ENCODE measurements around the gene PLA2G4E.

PLA2G4E gene

GRCh38 chr15:41977757-41978383, 43.0 kb downstream of the PLA2G4E start:
- DNase-seq (ENCODE audit: low spot score) = no peak

DNA sequence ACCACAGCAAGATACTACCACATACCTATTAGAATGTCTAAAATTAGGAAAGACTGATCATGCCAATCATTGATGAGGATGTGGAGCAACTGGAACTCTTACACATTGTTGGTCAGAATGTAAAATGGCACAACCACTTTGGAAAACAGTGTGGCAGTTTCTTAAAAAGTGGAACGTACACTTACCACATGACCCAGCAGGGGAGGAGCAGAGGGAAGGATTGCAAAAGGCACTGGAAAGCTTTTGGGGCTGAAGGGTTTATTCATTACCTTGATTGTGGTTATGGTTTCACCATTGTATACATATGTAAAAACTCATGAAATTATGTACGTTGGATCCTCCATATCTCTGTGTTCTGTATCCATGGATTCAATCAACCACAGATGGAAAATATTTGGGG, 45.2 kb downstream of the PLA2G4E start:
- DNase-seq (ENCODE audit: low spot score) = no peak

DNA sequence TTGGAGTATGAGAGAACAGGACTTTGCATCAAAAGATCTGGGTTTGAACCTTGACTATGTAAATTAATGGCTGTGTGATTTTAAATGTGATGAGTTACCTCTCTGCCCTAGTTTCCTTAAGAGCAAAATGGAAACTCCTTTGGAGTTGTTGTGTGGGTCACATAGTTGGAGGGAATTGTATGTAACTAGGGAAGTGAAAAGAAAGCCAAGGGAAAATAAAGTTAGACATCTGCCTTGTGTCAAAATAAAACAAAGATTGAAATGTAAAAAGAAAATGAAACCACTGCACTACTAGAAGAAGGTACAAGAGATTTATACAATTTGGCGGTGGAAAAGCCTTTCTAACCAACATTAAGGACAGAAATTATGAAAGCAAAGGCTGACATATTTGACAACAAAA, 46.8 kb downstream of the PLA2G4E start:
- no peak for DNase-seq (ENCODE audit: low spot score)

DNA sequence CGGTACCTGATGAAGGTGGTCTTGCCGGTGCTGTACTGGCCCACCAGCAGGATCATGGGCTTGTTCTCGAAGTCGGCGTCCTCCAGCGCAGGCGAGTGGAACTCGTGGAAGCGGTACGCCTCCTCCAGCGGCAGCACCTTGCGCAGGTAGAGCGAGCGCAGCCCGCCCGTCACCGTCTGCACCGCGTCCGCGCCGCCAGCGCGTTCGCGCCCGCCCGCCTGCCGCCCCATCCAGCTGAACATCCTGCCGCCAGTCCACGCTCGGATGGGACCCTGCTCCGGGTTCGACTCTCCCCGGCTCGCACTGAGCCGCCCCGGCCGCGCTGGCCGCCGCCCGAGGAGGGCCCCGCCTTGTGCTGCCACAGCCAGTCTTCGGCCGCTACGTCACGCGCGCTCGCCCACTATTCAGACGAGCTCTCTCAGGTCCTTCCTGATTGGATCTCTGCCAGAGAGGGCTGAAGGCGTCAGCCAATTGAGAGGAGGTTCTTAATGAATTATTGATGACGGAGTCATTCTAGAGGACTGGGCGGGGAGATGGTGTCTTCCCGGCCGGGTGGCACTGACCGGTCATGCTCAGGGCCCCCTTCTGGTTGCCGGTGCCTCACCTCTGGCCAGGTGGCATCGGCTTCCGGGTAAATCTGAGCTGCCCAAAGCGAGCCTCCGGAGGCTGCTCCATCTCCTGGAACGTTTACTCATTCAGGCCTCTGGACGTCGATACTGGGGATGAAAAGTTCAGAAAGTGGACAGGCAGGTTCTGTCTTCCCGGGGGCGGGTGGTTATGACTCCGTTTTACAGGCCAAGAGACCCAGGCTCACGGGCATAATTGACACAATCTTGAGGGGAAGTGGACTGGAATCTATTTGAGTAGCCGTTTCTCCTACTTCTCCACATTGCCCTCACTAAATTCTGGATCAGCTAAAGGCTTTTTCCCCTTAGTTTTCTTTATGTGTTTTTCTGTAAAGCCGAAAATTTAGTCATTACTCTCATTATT, 48.3 kb downstream of the PLA2G4E start, which contains the start of gene EHD4:
Gene EHD4 (minus strand): TSS at position 305 of the 990 bp plus-strand sequence. CDS start 63 bp downstream, at position 242.
- peak; percentile 93 for DNase-seq (ENCODE audit: low spot score)

DNA sequence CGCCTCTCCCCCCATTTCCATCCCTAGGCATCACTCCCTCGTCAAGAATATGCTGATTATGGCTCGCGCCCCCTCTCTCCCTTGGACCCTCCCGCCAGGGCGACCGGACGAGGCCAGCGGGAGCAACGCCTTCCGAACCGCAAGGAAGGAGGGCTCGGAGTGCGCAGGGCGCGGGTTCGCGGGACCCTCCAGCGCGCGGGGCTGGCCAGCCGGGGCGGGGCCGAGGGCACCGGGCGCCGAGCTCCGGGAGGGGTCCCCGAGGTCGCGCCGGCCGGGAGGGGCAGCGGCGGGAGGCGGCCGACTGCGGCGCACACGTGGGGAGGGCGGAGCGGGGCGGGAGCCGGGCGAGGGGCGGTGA, 49.0 kb downstream of the PLA2G4E start:
- DNase-seq (ENCODE audit: low spot score) = no peak

DNA sequence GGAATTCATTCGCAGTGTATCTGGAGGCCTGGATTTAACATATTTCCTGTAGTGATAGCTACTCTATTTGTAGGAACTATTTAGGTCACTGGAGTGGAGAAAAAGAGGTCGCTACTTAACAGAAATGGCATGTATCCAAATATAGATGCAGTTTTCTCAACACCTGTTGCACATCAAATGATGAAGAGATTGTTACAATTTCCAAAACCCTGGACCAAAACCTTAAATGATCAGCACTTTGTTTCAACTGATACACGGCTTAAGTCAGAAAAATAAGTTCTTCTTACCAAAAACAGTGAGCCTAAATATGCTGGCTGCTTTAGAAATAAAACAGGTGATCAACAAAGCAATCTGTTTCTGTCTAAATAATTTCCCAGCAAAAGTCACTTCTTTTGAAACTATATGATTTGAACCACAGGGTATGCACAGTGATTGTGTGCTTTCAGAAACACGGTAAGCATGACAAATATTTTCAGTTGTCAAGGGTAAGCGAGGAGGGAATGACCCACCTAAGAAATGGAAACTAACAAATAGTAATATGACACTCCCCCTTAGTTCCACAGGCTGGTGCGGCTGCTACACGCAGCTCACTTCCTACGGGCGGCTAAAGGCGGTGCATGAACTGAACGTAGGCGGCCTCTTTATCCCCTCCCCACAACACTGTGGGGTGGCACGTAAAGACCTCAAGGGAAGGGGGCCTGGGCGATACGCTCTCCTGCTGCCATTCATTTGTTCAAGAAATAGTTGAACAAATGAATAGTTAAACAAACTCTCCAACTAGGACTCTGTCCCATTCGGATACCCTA, 49.5 kb downstream of the PLA2G4E start:
- DNase-seq (ENCODE audit: low spot score) = peak; percentile 63

DNA sequence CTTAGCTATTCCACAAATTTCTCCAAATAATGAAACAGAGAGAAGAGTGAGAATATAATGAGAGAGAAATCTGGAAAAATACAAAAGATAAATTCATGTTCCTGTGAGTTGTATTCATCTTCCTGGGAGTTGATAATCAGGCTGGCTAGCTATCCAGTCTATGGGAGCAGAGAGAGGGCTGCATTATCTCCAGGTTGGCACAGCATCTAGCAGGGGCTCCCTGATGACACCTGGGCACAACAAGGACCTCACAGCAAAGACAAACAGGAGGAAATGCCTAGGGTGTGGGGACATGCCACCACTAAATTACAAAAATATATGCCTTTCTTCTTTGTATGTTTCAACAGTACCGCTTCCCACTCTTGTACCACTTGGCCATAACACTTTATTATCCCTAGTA, 50.4 kb downstream of the PLA2G4E start:
- no peak for DNase-seq (ENCODE audit: low spot score)

- no peak for DNase-seq (ENCODE audit: low spot score)
These were observed 50.9 kb downstream of the PLA2G4E start for GRCh38 chr15:41969851-41970431.

DNA sequence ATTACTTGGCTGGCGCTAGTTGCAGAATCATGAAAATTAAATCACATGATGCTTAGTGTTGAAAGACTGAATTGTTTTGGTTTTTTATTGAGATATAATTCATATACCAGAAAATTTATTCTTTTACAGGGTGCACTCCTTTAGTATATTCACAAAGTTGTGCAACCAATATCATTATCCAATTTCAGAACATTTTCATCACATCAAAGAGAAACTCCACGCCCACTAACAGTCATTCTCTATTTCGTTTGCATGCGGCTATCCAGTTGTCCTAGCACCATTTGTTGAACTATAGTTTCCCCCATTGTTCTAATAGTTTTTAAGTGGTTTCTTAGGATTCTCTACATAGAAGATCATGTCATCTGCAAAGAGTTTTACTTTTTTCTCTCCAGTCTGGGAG, 52.1 kb downstream of the PLA2G4E start:
- DNase-seq (ENCODE audit: low spot score) = no peak

GRCh38 chr15:41967506-41968206, 53.2 kb downstream of the PLA2G4E start:
- no peak for DNase-seq (ENCODE audit: low spot score)

GRCh38 chr15:41966920-41967465, 53.8 kb downstream of the PLA2G4E start:
- DNase-seq (ENCODE audit: low spot score) = no peak

GRCh38 chr15:41966414-41966812, 54.4 kb downstream of the PLA2G4E start:
- DNase-seq (ENCODE audit: low spot score) = no peak

- no peak for DNase-seq (ENCODE audit: low spot score)
These were observed 55.1 kb downstream of the PLA2G4E start for GRCh38 chr15:41965441-41966413.

- no peak for DNase-seq (ENCODE audit: low spot score)
These were observed 59.1 kb downstream of the PLA2G4E start for GRCh38 chr15:41961595-41962202.

DNA sequence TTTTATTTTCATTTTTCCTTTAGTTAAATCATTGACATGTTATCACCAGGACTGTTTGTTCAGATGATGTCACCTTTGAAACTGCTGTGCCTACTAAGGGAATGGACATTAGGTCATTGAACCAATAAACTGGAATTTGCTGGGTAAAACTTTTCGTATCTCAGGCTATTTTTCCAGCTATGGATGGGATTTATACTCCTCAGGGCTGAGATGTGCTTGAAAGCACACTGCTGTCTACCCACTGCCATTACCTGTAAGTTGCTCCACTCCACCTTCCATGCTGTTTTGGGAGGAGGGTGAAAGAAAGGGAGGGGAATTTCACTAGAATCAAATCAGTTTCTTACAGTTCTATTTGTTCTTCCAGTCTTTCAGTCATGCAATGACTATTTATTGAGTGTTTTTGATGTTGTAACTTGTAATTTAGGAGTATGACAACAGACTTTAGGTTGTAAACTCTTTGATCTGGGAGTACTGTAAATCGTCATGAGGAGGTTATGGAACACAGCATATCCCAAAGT, 59.8 kb downstream of the PLA2G4E start:
- peak; percentile 34 for DNase-seq (ENCODE audit: low spot score)

- no peak for DNase-seq (ENCODE audit: low spot score)
These were observed 62.8 kb downstream of the PLA2G4E start for GRCh38 chr15:41958002-41958420.

DNA sequence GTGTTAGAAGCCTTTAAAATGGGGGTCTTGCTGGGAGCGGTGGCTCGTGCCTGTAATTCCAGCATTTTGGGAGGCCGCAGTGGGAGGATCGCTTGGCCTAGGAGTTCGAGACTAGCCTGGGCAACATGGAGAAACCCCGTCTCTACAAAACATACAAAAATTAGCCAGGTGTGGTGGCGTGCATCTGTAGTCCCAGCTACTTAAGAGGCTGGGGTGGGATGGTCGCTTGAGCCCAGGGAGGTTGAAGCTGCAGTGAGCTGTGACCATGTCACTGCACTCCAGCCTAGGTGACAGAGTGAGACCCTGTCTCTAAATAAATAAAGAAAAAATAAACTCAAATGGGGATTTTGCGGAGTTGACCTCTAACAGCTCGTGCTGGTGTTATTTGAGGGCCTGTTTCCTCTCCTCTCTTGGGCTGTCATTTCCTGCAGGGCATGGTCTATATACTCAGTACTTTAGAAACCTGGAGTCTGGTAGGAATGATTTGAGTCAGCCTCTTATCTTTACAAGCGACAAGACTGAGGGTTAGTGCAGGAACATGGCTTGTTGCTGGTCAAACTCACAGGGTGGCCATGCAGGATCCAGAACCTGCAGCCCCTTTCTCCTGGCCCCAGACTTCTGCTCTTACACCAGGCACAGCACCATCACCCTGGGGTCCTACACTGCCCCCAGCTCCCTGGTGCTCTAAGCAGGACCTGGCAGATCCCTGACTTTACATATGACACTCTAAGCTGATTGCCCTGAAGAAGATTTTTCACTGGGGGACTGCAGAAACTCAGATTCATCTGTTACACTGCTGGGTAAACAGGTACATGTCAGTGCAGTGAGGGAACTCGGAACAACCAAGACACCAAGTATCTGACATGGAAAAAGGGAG, 63.6 kb downstream of the PLA2G4E start:
- DNase-seq (ENCODE audit: low spot score) = no peak

All from HuH-7.5 (cell line).